Activated B cell treated with CpG ODN at 0.5 μM for 24 hours (primary cell): ENCODE data around the gene C19orf25. TPM values are rescaled to one million over a fixed set of nuclear protein-coding genes. Genes with fewer than 3 reads are reported as not detected.

Experiments used
- ATAC-seq: fragments of 200-7000 bp; cut with Tn5 transposase; one replicate; pipeline ENCODE4 v1.10.0; 2021; ENCODE audit warnings: low read depth, mild to moderate bottlenecking, moderate library complexity
- CTCF ChIA-PET: fragments of 350-600 bp; sonication (Branson Sonifier 250); formaldehyde crosslinking; loops from one replicate; lab custom pipeline; 2021; ENCODE audit warnings: antibody characterized with exemption; lab: Charles Lee
- POLR2A ChIA-PET: fragments of 350-600 bp; sonication (Branson Sonifier 250); formaldehyde crosslinking; loops from one replicate; lab custom pipeline; 2021; ENCODE audit warnings: antibody characterized with exemption; lab: Charles Lee
- DNase-seq: peaks from one replicate; pipeline ENCODE4 v3.0.0; 2022
- H3K27ac Mint-ChIP-seq: one replicate; pipeline ENCODE4 v1.8.0; 2020; ENCODE audit warnings: mixed read lengths
- H3K27me3 Mint-ChIP-seq: one replicate; pipeline ENCODE4 v1.8.0; 2021; ENCODE audit warnings: mixed read lengths
- H3K36me3 Mint-ChIP-seq: one replicate; pipeline ENCODE4 v1.8.0; 2021; ENCODE audit warnings: low read depth, mixed read lengths
- H3K4me1 Mint-ChIP-seq: one replicate; pipeline ENCODE4 v1.8.0; 2021; ENCODE audit warnings: mixed read lengths
- H3K4me3 Mint-ChIP-seq: one replicate; pipeline ENCODE4 v1.8.0; 2020; ENCODE audit warnings: mild to moderate bottlenecking, mixed read lengths
- H3K9me3 Mint-ChIP-seq: one replicate; pipeline ENCODE4 v1.8.0; 2020; ENCODE audit warnings: mixed read lengths
- intact Hi-C: fragments of 100-400 bp; cut with micrococcal nuclease; formaldehyde crosslinking; loops from one replicate; pipeline ENCODE4 v1.15.1; 2024
- total RNA-seq: library from RNA; stranded (reverse); gene quantifications from 2 replicates; pipeline ENCODE4 v1.2.3, GENCODE V29; 2022
- TF ChIP-seq, protein P1 (sequence below): fragments of 200-600 bp; IDR thresholded peaks from one replicate; pipeline ENCODE4 v1.8.0; 2022; ENCODE audit warnings: antibody characterized with exemption, mild to moderate bottlenecking

The C19orf25 gene
- total RNA-seq, 1 donor from 2014 or later: 55.7 TPM

DNA sequence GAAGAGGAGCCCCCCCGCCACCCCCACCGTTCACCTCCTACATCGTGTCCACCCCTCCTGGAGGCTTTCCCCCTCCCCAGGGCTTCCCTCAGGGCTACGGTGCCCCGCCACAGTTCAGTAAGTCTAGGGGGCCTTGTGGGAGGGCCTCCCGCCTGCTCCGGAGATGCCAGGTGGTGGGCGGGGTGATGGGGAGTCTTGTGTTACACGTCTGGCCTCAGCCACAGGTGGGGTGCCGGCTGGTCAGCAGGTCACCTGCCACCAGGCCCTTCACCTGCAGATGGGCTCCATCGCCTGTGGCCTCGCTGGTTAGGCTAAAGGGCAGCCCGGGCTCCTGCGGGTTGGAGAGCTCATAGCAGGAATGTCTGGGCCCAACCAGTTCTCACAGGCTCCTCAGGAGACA is 48.8 kb downstream of the C19orf25 start:
- ATAC-seq (no peak), DNase-seq (no peak)
- intact Hi-C loops: no loop called here
- H3K4me1 Mint-ChIP-seq: no peaks in the 10 kb centered on the region
- POLR2A ChIA-PET: interaction anchor here (0.7 to 1.2 kb wide), 2 partner anchors 15 to 161 kb away, joined by 3 to 8 read pairs; partner anchors contain the start of gene CIRBP
- H3K4me3 Mint-ChIP-seq: no peak overlapping the region
- peaks cover 58% of the 10 kb centered on the region for H3K36me3 Mint-ChIP-seq
- no peak overlapping the region for H3K27ac Mint-ChIP-seq
- no peaks in the 10 kb centered on the region for H3K9me3 Mint-ChIP-seq
- CTCF ChIA-PET: no interaction called here
- TF ChIP-seq, protein P1, sequence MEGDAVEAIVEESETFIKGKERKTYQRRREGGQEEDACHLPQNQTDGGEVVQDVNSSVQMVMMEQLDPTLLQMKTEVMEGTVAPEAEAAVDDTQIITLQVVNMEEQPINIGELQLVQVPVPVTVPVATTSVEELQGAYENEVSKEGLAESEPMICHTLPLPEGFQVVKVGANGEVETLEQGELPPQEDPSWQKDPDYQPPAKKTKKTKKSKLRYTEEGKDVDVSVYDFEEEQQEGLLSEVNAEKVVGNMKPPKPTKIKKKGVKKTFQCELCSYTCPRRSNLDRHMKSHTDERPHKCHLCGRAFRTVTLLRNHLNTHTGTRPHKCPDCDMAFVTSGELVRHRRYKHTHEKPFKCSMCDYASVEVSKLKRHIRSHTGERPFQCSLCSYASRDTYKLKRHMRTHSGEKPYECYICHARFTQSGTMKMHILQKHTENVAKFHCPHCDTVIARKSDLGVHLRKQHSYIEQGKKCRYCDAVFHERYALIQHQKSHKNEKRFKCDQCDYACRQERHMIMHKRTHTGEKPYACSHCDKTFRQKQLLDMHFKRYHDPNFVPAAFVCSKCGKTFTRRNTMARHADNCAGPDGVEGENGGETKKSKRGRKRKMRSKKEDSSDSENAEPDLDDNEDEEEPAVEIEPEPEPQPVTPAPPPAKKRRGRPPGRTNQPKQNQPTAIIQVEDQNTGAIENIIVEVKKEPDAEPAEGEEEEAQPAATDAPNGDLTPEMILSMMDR: no peak
- H3K27me3 Mint-ChIP-seq: no peaks in the 10 kb centered on the region

DNA sequence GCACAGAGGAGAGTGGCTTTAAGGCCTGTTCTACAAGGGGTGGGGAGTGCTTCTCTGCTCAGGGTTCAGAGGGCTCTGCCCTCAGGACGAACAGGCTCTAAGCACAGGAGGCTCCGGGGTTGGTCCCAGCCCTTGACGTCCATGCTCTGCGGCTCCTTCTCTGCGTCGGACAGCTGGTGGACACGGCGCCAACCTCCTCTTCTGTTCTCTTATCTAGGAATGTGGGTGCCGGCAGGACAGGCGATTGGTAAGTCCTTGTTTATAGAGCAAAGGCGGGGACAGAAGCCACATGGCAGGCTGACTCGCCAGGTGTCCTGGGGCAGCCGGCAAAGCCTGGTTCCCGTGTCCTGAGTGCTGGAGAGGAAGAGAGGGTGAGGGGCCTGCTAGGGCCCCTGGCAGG is 49.3 kb downstream of the C19orf25 start:
- ChIA-PET POLR2A (interaction anchor here (1.2 kb wide), 1 partner anchor 161 kb away, joined by 3 read pairs; the partner anchor contains the start of gene CIRBP), CTCF (no interaction called here)
- H3K36me3 Mint-ChIP-seq: peaks cover 61% of the 10 kb centered on the region
- intact Hi-C loops: no loop called here
- TF ChIP-seq, protein P1: no peak
- no peaks in the 10 kb centered on the region for H3K9me3 Mint-ChIP-seq
- H3K4me3 Mint-ChIP-seq: no peak overlapping the region
- DNase-seq: no peak
- H3K4me1 Mint-ChIP-seq: peaks cover 3% of the 10 kb centered on the region
- no peak overlapping the region for H3K27ac Mint-ChIP-seq
- H3K27me3 Mint-ChIP-seq: no peaks in the 10 kb centered on the region
- no peak for ATAC-seq

DNA sequence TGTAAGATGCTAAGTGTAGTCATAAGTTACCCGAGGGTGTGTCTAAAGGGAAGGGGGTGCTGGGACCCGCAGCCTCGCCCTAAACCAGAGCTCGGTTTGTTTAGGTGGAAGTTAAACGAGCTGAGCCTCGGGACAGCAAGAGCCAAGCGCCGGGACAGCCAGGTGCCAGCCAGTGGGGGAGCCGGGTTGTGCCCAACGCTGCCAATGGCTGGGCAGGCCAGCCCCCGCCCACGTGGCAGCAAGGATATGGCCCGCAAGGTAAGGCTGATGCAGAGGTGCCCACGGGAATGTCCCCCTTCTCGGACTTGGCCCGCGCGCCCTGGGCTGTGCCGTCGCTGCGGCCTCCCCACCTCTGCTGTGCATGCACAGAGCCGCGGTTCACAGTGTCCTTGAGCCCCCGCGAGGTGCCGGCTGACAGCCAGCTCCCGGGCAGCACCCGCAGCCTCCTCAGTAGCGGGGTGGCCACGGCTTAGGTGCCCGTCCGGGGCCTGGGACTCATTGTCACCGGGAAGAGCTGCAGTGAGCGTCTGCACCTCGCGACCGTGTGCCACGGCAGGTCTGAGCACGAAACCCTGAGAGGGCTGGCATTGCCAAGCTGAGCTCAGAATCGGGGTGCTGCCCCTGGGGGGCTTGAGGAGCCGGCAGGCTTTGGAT is 50.1 kb downstream of the C19orf25 start:
- Mint-ChIP-seq H3K27me3 (no peaks in the 10 kb centered on the region), H3K27ac (no peak overlapping the region), H3K4me3 (no peak overlapping the region), H3K36me3 (peaks cover 70% of the 10 kb centered on the region), H3K9me3 (no peaks in the 10 kb centered on the region), H3K4me1 (peaks cover 3% of the 10 kb centered on the region)
- ChIA-PET CTCF (no interaction called here), POLR2A (no interaction called here)
- ATAC-seq: no peak
- intact Hi-C loops: no loop called here
- TF ChIP-seq, protein P1: no peak
- DNase-seq: no peak

DNA sequence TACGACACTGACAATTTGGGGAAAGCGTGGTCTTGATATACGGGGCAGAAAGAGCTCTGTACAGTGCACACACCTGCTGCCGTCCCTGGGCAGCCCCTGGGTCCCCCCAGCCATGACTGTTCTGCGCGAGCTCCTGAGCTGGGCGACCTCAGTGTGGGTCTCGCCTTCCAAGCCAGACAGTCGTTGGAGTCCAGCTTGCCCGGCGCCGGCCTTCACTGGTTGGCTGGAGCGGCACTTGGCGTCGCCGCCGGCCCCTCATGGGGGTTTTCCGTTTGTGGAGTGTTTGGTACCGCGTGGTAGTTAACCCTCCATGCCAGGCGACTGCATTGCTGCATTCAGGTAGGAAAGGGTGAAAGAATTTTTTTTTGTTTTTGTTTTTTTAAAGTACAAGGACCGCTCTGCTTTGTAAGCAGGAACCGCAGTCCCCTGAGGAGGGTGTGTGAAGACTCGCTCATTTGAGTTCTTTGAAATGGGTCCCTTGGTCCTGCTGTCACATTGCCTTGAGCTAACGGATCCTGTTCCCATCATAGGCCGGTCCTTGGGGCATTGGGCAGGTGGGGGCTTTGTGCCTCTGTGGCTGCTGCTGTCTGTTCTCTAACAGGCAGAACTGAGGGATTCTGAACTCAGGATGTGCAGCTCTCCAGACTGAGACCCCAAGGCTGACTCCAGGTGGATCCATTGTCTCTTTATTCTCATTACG is 51.6 kb downstream of the C19orf25 start:
- Mint-ChIP-seq H3K9me3 (no peaks in the 10 kb centered on the region), H3K27ac (no peak overlapping the region), H3K27me3 (no peaks in the 10 kb centered on the region), H3K36me3 (peaks cover 74% of the 10 kb centered on the region), H3K4me3 (no peak overlapping the region), H3K4me1 (peaks cover 3% of the 10 kb centered on the region)
- ChIA-PET CTCF (no interaction called here), POLR2A (interaction anchor here (0.5 kb wide), 1 partner anchor 316 kb away, joined by 3 read pairs; no protein-coding TSS in a partner anchor)
- TF ChIP-seq, protein P1: no peak
- ATAC-seq (no peak), DNase-seq (no peak)
- intact Hi-C loops: no loop called here

DNA sequence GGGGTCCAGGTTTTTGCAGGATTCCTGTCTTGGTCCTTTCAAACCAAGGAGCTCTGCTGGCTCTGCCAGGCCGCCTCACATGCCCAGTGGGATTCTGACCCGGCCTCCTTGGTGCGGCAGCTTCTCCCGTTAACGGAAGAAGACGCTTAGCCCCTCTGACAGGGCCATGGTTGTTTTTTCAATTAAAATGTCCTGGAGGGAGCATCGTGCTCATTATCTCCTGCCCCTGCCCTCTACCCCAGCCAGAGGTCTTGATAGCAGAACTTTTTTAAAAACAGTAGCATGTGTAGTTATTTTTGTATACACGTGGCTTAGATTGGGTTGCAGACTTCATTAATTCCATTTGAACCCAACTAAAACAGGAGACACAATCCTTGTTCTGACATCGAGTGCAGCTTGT is 52.3 kb downstream of the C19orf25 start:
- no peak overlapping the region for H3K4me3 Mint-ChIP-seq
- peaks cover 73% of the 10 kb centered on the region for H3K36me3 Mint-ChIP-seq
- POLR2A ChIA-PET: no interaction called here

More for the DNA sequence above, 52.3 kb downstream of the C19orf25 start:
- no peak for DNase-seq
- ATAC-seq: no peak
- intact Hi-C loops: no loop called here
- no peaks in the 10 kb centered on the region for H3K9me3 Mint-ChIP-seq
- no peaks in the 10 kb centered on the region for H3K27me3 Mint-ChIP-seq
- H3K4me1 Mint-ChIP-seq: peaks cover 3% of the 10 kb centered on the region
- H3K27ac Mint-ChIP-seq: no peak overlapping the region
- CTCF ChIA-PET: no interaction called here
- TF ChIP-seq, protein P1: no peak
